H1 (cell line): ENCODE measurements around the gene CACNA1C. TPM values are rescaled to one million over a fixed set of nuclear protein-coding genes. Genes with fewer than 3 reads are reported as not detected.

Experiments used
- CTCF ChIA-PET: fragments of 300-600 bp; sonication (Branson Sonifier 250); formaldehyde crosslinking; loops from one replicate; lab custom pipeline; 2021; ENCODE audit not compliant: partially characterized antibody; lab: Charles Lee
- POLR2A ChIA-PET: fragments of 300-600 bp; sonication (Branson Sonifier 250); formaldehyde crosslinking; loops from one replicate; lab custom pipeline; 2021; ENCODE audit warnings: inconsistent platforms; ENCODE audit not compliant: partially characterized antibody; lab: Charles Lee
- DNase-seq, 2 experiments: peaks; one replicate each; pipeline versions ENCODE4 v3.0.0 to v3.0.0-alpha.2; 2010 to 2022; ENCODE audit warnings: low spot score in 2 of 2, low read depth in 1 of 2, mixed read lengths in 1 of 2
- FAIRE-seq: peaks from 2 replicates; lab custom pipeline; 2011; peaks lifted over from hg19 to GRCh38; lab: Jason Lieb, UNC
- H2AFZ ChIP-seq: 2 replicates; pipeline ENCODE4 v1.8.1; 2012; ENCODE audit warnings: low read length, inconsistent platforms
- H2AK5ac ChIP-seq: 2 replicates; pipeline ENCODE4 v1.6.1; 2013; ENCODE audit warnings: low read depth, low read length
- H2BK120ac ChIP-seq: replicated peaks from 2 replicates; pipeline ENCODE3; 2013; ENCODE audit warnings: low read depth, low read length, inconsistent platforms
- H2BK12ac ChIP-seq: 2 replicates; pipeline ENCODE4 v1.6.1; 2013; ENCODE audit warnings: low read depth, low read length
- H2BK15ac ChIP-seq: 2 replicates; pipeline ENCODE4 v1.6.1; 2013; ENCODE audit warnings: low read length
- H2BK20ac ChIP-seq: 2 replicates; pipeline ENCODE4 v1.6.1; 2013; ENCODE audit warnings: low read length
- H2BK5ac ChIP-seq: 2 replicates; pipeline ENCODE4 v1.6.1; 2013; ENCODE audit warnings: low read depth, low read length
- H3K14ac ChIP-seq: 2 replicates; pipeline ENCODE4 v1.6.1; 2013; ENCODE audit warnings: inconsistent platforms; ENCODE audit not compliant: insufficient read length
- H3K18ac ChIP-seq: 2 replicates; pipeline ENCODE4 v1.6.1; 2013; ENCODE audit warnings: low read length; ENCODE audit errors: extremely low read depth
- H3K23ac ChIP-seq: 2 replicates; pipeline ENCODE4 v1.6.1; 2013; ENCODE audit warnings: inconsistent platforms; ENCODE audit not compliant: insufficient read length
- H3K23me2 ChIP-seq: 2 replicates; pipeline ENCODE4 v1.6.1; 2013; ENCODE audit warnings: low read depth, low read length
- H3K27ac ChIP-seq: 2 replicates; pipeline ENCODE4 v1.6.1; 2011; ENCODE audit warnings: low read depth, low read length, inconsistent platforms
- H3K27me3 ChIP-seq, 4 experiments: replicated peaks in 1 of 4; 1 replicate in 1 of 4; 2 replicates in 3 of 4; pipeline versions ENCODE4 v1.6.1 to v1.8.1; 2011 to 2013; ENCODE audit warnings: low read length in 3 of 4, mild to moderate bottlenecking in 3 of 4, inconsistent platforms in 2 of 4, mixed read lengths in 2 of 4, moderate library complexity in 1 of 4; ENCODE audit not compliant: control insufficient read depth in 3 of 4, insufficient read depth in 3 of 4; ENCODE audit errors: extremely low read depth in 1 of 4
- H3K36me3 ChIP-seq, 4 experiments: 2 replicates each; pipeline versions ENCODE4 v1.6.1 to v1.8.1; 2011 to 2013; ENCODE audit warnings: mild to moderate bottlenecking in 4 of 4, low read length in 3 of 4, moderate library complexity in 2 of 4, control low read depth in 1 of 4, inconsistent platforms in 1 of 4; ENCODE audit not compliant: insufficient read depth in 4 of 4, control insufficient read depth in 2 of 4
- H3K4ac ChIP-seq: replicated peaks from 2 replicates; pipeline ENCODE3; 2013; ENCODE audit warnings: low read length, low read depth, mixed read lengths, inconsistent platforms; ENCODE audit not compliant: insufficient read length
- H3K4me1 ChIP-seq, 4 experiments: replicated peaks in 1 of 4; 1 replicate in 1 of 4; 2 replicates in 3 of 4; pipeline versions ENCODE4 v1.6.1 to v1.8.1; 2011 to 2013; ENCODE audit warnings: low read length in 3 of 4, inconsistent platforms in 2 of 4, mixed read lengths in 1 of 4; ENCODE audit not compliant: insufficient read depth in 4 of 4, control insufficient read depth in 3 of 4
- H3K4me2 ChIP-seq, 2 experiments: 2 replicates each; pipeline versions ENCODE4 v1.6.1 to v1.8.1; 2011 to 2013; ENCODE audit warnings: low read depth in 2 of 2, low read length in 2 of 2, control low read depth in 1 of 2, inconsistent platforms in 1 of 2, mild to moderate bottlenecking in 1 of 2; ENCODE audit not compliant: insufficient read depth in 1 of 2
- H3K4me3 ChIP-seq, 4 experiments: fragments of 200-600, 300-600 bp in 1 of 4; sonication (generic), shearing (Covaris generic), sonication (Bioruptor Twin) in 1 of 4; 2 replicates each; pipeline versions ENCODE4 v1.5.1 to v1.8.1; 2011 to 2016; ENCODE audit warnings: low read length in 4 of 4, low read depth in 3 of 4, control low read depth in 2 of 4, inconsistent platforms in 2 of 4, mild to moderate bottlenecking in 2 of 4, mixed read lengths in 1 of 4, moderate library complexity in 1 of 4; ENCODE audit not compliant: insufficient read depth in 2 of 4; ENCODE audit errors: extremely low read depth in 1 of 4
- H3K56ac ChIP-seq: replicated peaks from 2 replicates; pipeline ENCODE3; 2013; ENCODE audit warnings: low read depth, mild to moderate bottlenecking, mixed read lengths, low read length, inconsistent platforms; ENCODE audit not compliant: insufficient read length
- H3K79me1 ChIP-seq: 2 replicates; pipeline ENCODE4 v1.6.1; 2013; ENCODE audit warnings: low read depth, low read length, control low read depth
- H3K79me2 ChIP-seq, 2 experiments: 2 replicates each; pipeline versions ENCODE4 v1.6.1 to v1.8.1; 2012 to 2013; ENCODE audit warnings: low read length in 2 of 2, mild to moderate bottlenecking in 2 of 2, inconsistent platforms in 1 of 2; ENCODE audit not compliant: insufficient read depth in 2 of 2, control insufficient read depth in 1 of 2
- H3K9ac ChIP-seq, 4 experiments: replicated peaks in 1 of 4; 1 replicate in 1 of 4; 2 replicates in 3 of 4; pipeline versions ENCODE4 v1.6.1 to v1.8.1; 2011 to 2013; ENCODE audit warnings: low read depth in 3 of 4, low read length in 3 of 4, control low read depth in 2 of 4, mild to moderate bottlenecking in 2 of 4, moderate library complexity in 2 of 4, inconsistent platforms in 1 of 4; ENCODE audit errors: extremely low read depth in 1 of 4
- H3K9me3 ChIP-seq, 2 experiments: 2 replicates each; pipeline versions ENCODE4 v1.6.1 to v1.8.1; 2012 to 2013; ENCODE audit warnings: mild to moderate bottlenecking in 2 of 2, moderate library complexity in 2 of 2, control low read depth in 1 of 2, inconsistent platforms in 1 of 2, low read depth in 1 of 2, low read length in 1 of 2, mixed read lengths in 1 of 2; ENCODE audit not compliant: insufficient read depth in 2 of 2
- H4K20me1 ChIP-seq, 2 experiments: replicated peaks in 1 of 2; 2 replicates each; pipeline versions ENCODE3 to v1.8.1; 2011 to 2013; ENCODE audit warnings: inconsistent platforms in 2 of 2, low read length in 2 of 2, mild to moderate bottlenecking in 1 of 2; ENCODE audit not compliant: insufficient read depth in 2 of 2, control insufficient read depth in 1 of 2
- H4K5ac ChIP-seq: 2 replicates; pipeline ENCODE4 v1.6.1; 2013; ENCODE audit warnings: low read length, low read depth, mixed read lengths, inconsistent platforms; ENCODE audit not compliant: insufficient read length
- H4K8ac ChIP-seq: 2 replicates; pipeline ENCODE4 v1.8.0; 2013; ENCODE audit warnings: mild to moderate bottlenecking, moderate library complexity, low read length, inconsistent platforms; ENCODE audit not compliant: insufficient read depth; ENCODE audit errors: extremely low read depth
- H4K91ac ChIP-seq: replicated peaks from 2 replicates; pipeline ENCODE3; 2013; ENCODE audit warnings: low read length, mixed read lengths, inconsistent platforms; ENCODE audit not compliant: insufficient read length
- CBX8 ChIP-seq: fragments of 300-800, 300-1000 bp; sonication (generic); IDR thresholded peaks from 2 replicates; pipeline ENCODE4 v1.7.1; 2016; ENCODE audit warnings: low read depth, low read length, borderline replicate concordance
- CEBPB ChIP-seq: IDR thresholded peaks from 2 replicates; pipeline ENCODE4 v1.6.1; 2012; ENCODE audit warnings: low read depth, low read length
- E2F6 ChIP-seq: IDR thresholded peaks from 2 replicates; pipeline ENCODE4 v1.6.1; 2012; ENCODE audit warnings: inconsistent platforms
- EP300 ChIP-seq, 2 experiments: IDR thresholded peaks; 1 replicate in 1 of 2; 2 replicates in 1 of 2; pipeline ENCODE4 v1.6.1; 2011 to 2012; ENCODE audit warnings: low read depth in 2 of 2, low read length in 2 of 2, mild to moderate bottlenecking in 2 of 2, borderline replicate concordance in 1 of 2, inconsistent platforms in 1 of 2, moderate library complexity in 1 of 2
- HDAC6 ChIP-seq: IDR thresholded peaks from one replicate; pipeline ENCODE4 v1.7.1; 2012; ENCODE audit warnings: low read depth, mild to moderate bottlenecking, inconsistent platforms, low read length, moderate library complexity
- NRF1 ChIP-seq: IDR thresholded peaks from 2 replicates; pipeline ENCODE4 v1.6.1; 2011; ENCODE audit warnings: mild to moderate bottlenecking, low read depth, low read length, improper control_type of control experiment
- RFX5 ChIP-seq: IDR thresholded peaks from 2 replicates; pipeline ENCODE4 v1.6.1; 2011; ENCODE audit warnings: low read depth, low read length, improper control_type of control experiment, borderline replicate concordance
- RNF2 ChIP-seq: fragments of 200-900, 300-1000 bp; sonication (generic); IDR thresholded peaks from 2 replicates; pipeline ENCODE4 v1.7.1; 2016; ENCODE audit warnings: borderline replicate concordance, low read depth, mild to moderate bottlenecking, antibody characterized with exemption, low read length; ENCODE audit not compliant: poor library complexity, severe bottlenecking; ENCODE audit errors: missing control alignments
- SP4 ChIP-seq: IDR thresholded peaks from 2 replicates; pipeline ENCODE4 v1.6.1; 2012; ENCODE audit warnings: low read length, inconsistent platforms
- WGBS, 2 experiments: shearing (Covaris generic) in 1 of 2; methylation state at CpG; one replicate each; pipeline versions ENCODE4 v1.1.6 to v1.1.7; 2013 to 2015; ENCODE audit warnings: low lambda C conversion rate in 2 of 2, mixed read lengths in 2 of 2, inconsistent platforms in 1 of 2, low coverage in 1 of 2, missing lambda C conversion rate in 1 of 2; ENCODE audit not compliant: insufficient replicate concordance in 2 of 2, insufficient coverage in 1 of 2, insufficient read length in 1 of 2; ENCODE audit errors: extremely low coverage in 1 of 2, missing lambda C conversion rate in 1 of 2; 5-methylcytosine and 5-hydroxymethylcytosine counted together
- polyA plus RNA-seq, 7 experiments: library from polyadenylated mRNA; depleted of rRNA in 3 of 7; stranded (reverse) in 5 of 7; unstranded in 2 of 7; fragments of >200 nt in 5 of 7; fragments of 200-250 nt in 2 of 7; gene quantifications; 1 replicate in 5 of 7; 2 replicates in 1 of 7; 4 replicates in 1 of 7; pipeline versions ENCODE4 v1.2.1 to v1.2.3, GENCODE V29; 2011 to 2013; ENCODE audit warnings: missing spikeins in 2 of 7, mixed read lengths in 2 of 7
- total RNA-seq: library from RNA; stranded (reverse); fragmentation: NEBNext Ultra II Directional; extraction: Animal tissue kit (Norgen Biotek cat#: 25700); gene quantifications from 2 replicates; pipeline ENCODE4 v1.2.1, GENCODE V29; 2021

The CACNA1C gene
- total and polyA plus RNA-seq, 2 of the 8 experiments (the other 6 are each of a cell fraction or from before 2014, with no cell fraction given) = 1.3 TPM

GRCh38 chr12:2578772-2579171 lies 526.0 kb downstream of the CACNA1C start:
- Histone ChIP-seq H3K4me3 (no peak overlapping the region), H3K27me3 (peaks cover 0 to 6% (median 5%) of the 10 kb centered on the region in 4 experiments; a peak in 6 of 7 replicates), H4K8ac (no peak overlapping the region), H3K9me3 (no peaks in the 10 kb centered on the region), H3K4me1 (peaks cover 0 to 2% (median 0%) of the 10 kb centered on the region in 4 experiments; a peak in 2 of 7 replicates), H3K4ac (no peak overlapping the region), H2BK15ac (no peak overlapping the region), H3K23ac (no peak overlapping the region), H3K18ac (no peak overlapping the region; the same call in 1 of the 2 replicates), H3K9ac (no peak overlapping the region), H3K23me2 (no peaks in the 10 kb centered on the region), H2BK120ac (no peak overlapping the region), H2BK5ac (no peak overlapping the region), H3K79me2 (no peaks in the 10 kb centered on the region), H3K14ac (no peak overlapping the region), H2AFZ (no peak overlapping the region), H2AK5ac (no peak overlapping the region), H3K56ac (no peak overlapping the region), H4K5ac (no peak overlapping the region), H4K91ac (no peak overlapping the region), H3K27ac (no peak overlapping the region), H2BK12ac (no peak overlapping the region), H3K36me3 (no peaks in the 10 kb centered on the region), H3K4me2 (no peak overlapping the region), H2BK20ac (no peak overlapping the region), H3K79me1 (no peaks in the 10 kb centered on the region), H4K20me1 (no peaks in the 10 kb centered on the region)
- DNase-seq (no peak), FAIRE-seq (no peak)
- ChIA-PET CTCF (interaction anchor here (1.2 to 2.0 kb wide), 7 partner anchors 9 to 257 kb away, joined by 3 to 7 read pairs (median 3); no protein-coding TSS in a partner anchor), POLR2A (no interaction called here)
- TF ChIP-seq RFX5 (no peak), NRF1 (no peak), RNF2 (no peak), EP300 (IDR thresholded peaks at IDR 0.05; ENCODE audit: borderline replicate concordance in 1 of 2, low read depth in 2 of 2, low read length in 2 of 2) (no peak), CEBPB (no peak), HDAC6 (no peak), SP4 (no peak), CBX8 (no peak), E2F6 (no peak)
- WGBS, 2 experiments = 91% methylated on average over 6 of the region's 6 CpGs; no CpG with 5 or more reads in 1 of the 2 experiments
